Right atrium auricular region (tissue), 2 donors: ENCODE results near the gene FGFR1OP2. TPM values are rescaled to one million over a fixed set of nuclear protein-coding genes. Genes with fewer than 3 reads are reported as not detected.
"Not testable (repeated sequence)": the region's sequence is repeated elsewhere in the genome, so short reads cannot be mapped to it uniquely, and the experiment has no call there.

ENCODE experiments used
- DNase-seq: peaks from one replicate; pipeline ENCODE4 v3.0.0-alpha.2; 2019; ENCODE audit warnings: low spot score
- H3K27ac ChIP-seq, 2 donors: fragments of 200-600 bp; sonication (generic); 1 replicate in 1 of 2; 2 replicates in 1 of 2; pipeline ENCODE4 v1.5.1; 2016 to 2019
- H3K27me3 ChIP-seq, 2 donors: fragments of 200-600 bp; sonication (generic); one replicate each; pipeline versions ENCODE4 v1.5.1 to v1.6.0; 2017 to 2019
- H3K36me3 ChIP-seq: fragments of 200-600 bp; sonication (generic); one replicate; pipeline ENCODE4 v1.5.1; 2016
- H3K4me1 ChIP-seq, 2 donors: fragments of 200-600 bp; sonication (generic); one replicate each; pipeline versions ENCODE4 v1.5.1 to v1.6.0; 2017 to 2019
- H3K4me3 ChIP-seq, 2 donors: fragments of 200-600 bp; sonication (generic); 1 replicate in 1 of 2; 2 replicates in 1 of 2; pipeline ENCODE4 v1.5.1; 2017 to 2019; ENCODE audit warnings: mild to moderate bottlenecking in 1 of 2, moderate library complexity in 1 of 2
- H3K9me3 ChIP-seq, 2 donors: fragments of 200-600 bp; sonication (generic); one replicate each; pipeline ENCODE4 v1.5.1; 2019
- total RNA-seq, 2 donors: library from RNA; depleted of rRNA; stranded (reverse); fragments of >200 nt; gene quantifications; one replicate each; pipeline ENCODE4 v1.1.0, GENCODE V29; 2016
- TF ChIP-seq, protein P1 (sequence below), 2 donors: fragments of 200-600 bp; sonication (generic); IDR thresholded peaks; one replicate each; pipeline ENCODE4 v1.5.1; 2019; ENCODE audit warnings: antibody characterized with exemption in 2 of 2

Gene FGFR1OP2
- total RNA-seq: 10 to 100 TPM; 52.0 to 60.2 TPM

DNA sequence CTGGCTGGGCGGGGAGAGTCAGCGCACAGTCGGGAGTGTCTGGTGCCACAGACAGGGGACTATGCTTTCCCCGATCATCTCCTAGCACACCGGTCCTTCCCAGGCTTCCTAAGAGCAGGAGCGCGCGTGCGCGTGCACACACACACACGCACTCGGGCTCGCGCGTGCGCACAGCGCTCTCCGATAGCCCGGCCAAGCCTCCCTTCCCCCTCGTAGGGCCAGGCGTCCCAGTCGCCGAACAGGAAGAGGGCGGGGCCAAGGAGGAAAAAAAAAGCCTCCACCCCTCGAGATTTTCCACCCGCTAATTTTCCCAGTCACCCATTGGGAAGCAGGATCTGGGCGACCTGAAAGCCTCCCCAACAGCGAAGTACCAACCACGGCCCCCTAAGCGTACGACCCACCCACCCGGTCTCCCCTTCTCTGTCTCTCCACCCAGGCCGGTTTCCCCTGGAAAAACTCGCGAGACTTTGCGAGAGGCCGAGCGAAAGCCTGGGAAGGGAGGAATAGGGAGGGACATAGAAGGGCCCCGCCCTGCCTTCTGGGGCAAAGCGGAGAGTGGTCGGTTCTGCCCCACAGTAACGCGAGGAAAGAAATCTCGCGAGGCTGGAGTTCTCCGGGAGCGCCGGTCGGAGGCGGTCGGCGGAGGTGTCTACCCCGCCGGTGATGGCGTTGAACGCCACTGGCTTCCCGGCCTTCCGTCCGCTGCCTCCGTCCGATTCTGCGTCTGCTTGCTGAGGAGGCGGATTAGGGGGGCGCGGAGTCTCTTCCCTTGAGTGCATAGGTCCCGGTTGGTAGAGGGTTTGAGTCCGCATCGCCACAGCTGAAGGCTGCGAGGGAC, at the start of gene FGFR1OP2, which contains the start of gene INTS13:
Gene FGFR1OP2 (plus strand): TSS at position 608 of the 838 bp plus-strand sequence. CDS start 15,689 bp downstream, outside the sequence.
Gene INTS13 (minus strand): TSS at position 119 of the 838 bp plus-strand sequence. CDS start 1,178 bp downstream, outside the sequence.
- Histone ChIP-seq H3K9me3 (no peaks in the 10 kb centered on the region), H3K36me3 (no peaks in the 10 kb centered on the region), H3K27ac (peak within 1 kb of the TSS; percentile 92 to 97), H3K4me3 (peak within 1 kb of the TSS; percentile 85 to 97), H3K4me1 (peaks cover 0 to 55% of the 10 kb centered on the region in 2 donors), H3K27me3 (no peaks in the 10 kb centered on the region)
- DNase-seq: peak; percentile 98
- TF ChIP-seq, protein P1, sequence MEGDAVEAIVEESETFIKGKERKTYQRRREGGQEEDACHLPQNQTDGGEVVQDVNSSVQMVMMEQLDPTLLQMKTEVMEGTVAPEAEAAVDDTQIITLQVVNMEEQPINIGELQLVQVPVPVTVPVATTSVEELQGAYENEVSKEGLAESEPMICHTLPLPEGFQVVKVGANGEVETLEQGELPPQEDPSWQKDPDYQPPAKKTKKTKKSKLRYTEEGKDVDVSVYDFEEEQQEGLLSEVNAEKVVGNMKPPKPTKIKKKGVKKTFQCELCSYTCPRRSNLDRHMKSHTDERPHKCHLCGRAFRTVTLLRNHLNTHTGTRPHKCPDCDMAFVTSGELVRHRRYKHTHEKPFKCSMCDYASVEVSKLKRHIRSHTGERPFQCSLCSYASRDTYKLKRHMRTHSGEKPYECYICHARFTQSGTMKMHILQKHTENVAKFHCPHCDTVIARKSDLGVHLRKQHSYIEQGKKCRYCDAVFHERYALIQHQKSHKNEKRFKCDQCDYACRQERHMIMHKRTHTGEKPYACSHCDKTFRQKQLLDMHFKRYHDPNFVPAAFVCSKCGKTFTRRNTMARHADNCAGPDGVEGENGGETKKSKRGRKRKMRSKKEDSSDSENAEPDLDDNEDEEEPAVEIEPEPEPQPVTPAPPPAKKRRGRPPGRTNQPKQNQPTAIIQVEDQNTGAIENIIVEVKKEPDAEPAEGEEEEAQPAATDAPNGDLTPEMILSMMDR (IDR thresholded peaks at IDR 0.05): no peak

DNA sequence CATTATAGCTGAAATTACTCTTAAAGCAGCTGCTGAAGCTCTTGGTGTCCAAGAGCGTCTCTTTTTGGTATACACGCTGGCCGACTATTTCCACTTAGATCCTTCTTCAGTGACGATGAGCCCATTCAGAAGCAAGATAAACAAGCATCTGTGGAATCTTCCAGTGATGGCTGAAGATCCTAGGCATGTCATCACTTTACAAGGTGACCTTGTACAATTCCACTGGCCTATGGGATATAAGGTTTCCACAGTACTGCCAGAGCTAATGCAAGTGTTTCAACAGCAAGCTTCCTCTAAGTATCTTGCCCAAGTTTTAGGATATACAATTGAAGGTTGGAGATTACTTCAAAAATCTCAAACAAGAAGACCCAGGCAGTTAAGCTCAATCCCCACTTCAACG, 47.5 kb upstream of the FGFR1OP2 start:
- H3K9me3 ChIP-seq: no peaks in the 10 kb centered on the region
- no peak for DNase-seq
- no peak overlapping the region for H3K27ac ChIP-seq
- H3K4me3 ChIP-seq: no peak overlapping the region
- no peaks in the 10 kb centered on the region for H3K27me3 ChIP-seq
- no peaks in the 10 kb centered on the region for H3K36me3 ChIP-seq
- TF ChIP-seq, protein P1 (IDR thresholded peaks at IDR 0.05): no peak
- no peaks in the 10 kb centered on the region for H3K4me1 ChIP-seq

DNA sequence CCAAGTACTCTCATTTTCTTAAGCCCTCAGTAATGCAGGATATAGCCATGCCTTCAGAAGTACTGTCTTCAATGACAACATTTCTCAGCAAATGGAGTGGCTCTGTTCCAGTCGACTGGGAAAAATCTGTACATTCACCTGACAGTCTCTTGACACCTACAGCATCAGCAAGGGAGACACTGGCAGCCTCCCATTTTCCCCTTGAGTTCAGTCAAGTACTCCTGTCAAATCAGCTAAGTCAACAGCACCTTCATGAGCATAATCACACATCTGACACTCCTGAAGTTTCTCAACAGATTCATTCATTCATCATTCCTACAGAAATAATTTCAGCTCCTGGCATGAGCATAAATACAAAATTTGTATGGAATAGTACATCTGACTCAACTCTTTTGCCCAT, 46.6 kb upstream of the FGFR1OP2 start:
- TF ChIP-seq, protein P1 (IDR thresholded peaks at IDR 0.05): no peak
- no peak for DNase-seq

DNA sequence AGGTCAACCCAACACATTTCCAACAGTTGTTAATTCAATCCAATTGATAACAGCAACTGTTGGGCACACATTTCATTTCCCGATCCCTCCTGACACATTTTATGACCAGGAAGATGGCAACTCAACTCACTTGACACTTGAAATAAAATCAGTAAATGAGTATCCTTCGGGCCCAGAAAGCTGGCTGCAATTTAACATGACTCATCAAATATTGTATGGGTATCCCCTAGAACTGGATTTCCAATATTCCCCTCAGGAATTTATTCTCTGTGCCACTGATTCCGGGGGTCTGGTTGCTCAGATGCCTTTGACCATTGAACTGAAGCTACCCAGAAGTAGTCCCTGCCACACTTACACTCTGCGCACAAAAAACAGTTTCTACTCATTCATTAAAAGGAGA, 42.6 kb upstream of the FGFR1OP2 start:
- Histone ChIP-seq H3K27me3 (no peaks in the 10 kb centered on the region), H3K4me3 (no peak overlapping the region), H3K36me3 (peaks cover 5% of the 10 kb centered on the region), H3K4me1 (no peaks in the 10 kb centered on the region), H3K27ac (no peak overlapping the region), H3K9me3 (no peaks in the 10 kb centered on the region)
- TF ChIP-seq, protein P1 (IDR thresholded peaks at IDR 0.05): no peak
- no peak for DNase-seq

More for the DNA sequence above, 46.6 kb upstream of the FGFR1OP2 start:
- H3K4me1 ChIP-seq: no peaks in the 10 kb centered on the region
- H3K36me3 ChIP-seq: no peaks in the 10 kb centered on the region
- H3K27me3 ChIP-seq: no peaks in the 10 kb centered on the region
- H3K9me3 ChIP-seq: no peaks in the 10 kb centered on the region
- H3K4me3 ChIP-seq: no peak overlapping the region
- no peak overlapping the region for H3K27ac ChIP-seq

DNA sequence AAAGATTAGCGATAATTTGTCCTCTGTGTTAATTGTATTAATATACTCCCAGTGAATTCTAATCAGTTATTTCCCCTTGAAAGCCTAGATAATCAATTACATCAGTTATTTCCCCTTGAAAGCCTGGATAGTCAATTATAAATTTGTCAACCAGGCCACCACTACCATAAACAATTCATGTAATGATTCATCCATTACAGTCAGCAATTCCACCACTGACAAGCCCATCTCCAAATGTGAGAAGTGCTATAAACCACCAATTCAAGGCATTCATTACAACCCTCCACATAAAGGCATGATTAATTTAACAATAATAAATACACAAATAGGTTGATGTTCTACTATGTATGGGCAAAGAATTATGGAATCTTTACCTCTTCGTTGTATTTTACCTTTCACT, 41.4 kb upstream of the FGFR1OP2 start:
- Histone ChIP-seq H3K27me3 (no peaks in the 10 kb centered on the region), H3K9me3 (no peaks in the 10 kb centered on the region), H3K27ac (no peak overlapping the region), H3K4me3 (no peak overlapping the region), H3K4me1 (no peaks in the 10 kb centered on the region), H3K36me3 (peaks cover 5% of the 10 kb centered on the region)
- TF ChIP-seq, protein P1 (IDR thresholded peaks at IDR 0.05): no peak
- no peak for DNase-seq

DNA sequence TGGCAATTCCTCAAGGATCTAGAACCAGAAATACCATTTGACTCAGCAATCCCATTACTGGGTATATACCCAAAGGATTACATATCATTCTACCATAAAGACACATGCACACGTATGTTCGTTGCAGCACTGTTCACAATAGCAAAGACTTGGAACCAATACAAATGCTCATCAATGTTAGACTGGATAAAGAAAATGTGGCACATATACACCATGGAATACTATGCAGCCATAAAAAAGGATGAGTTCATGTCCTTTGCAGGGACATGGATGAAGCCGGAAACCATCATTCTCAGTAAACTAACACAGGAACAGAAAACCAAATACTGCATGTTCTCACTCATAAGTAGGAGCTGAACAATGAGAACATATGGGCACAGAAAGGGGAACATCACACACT, 34.9 kb upstream of the FGFR1OP2 start:
- not testable (repeated sequence) for DNase-seq, H3K9me3 ChIP-seq, H3K27ac ChIP-seq, H3K4me1 ChIP-seq, H3K4me3 ChIP-seq, H3K27me3 ChIP-seq
- H3K36me3 ChIP-seq: peaks cover 11% of the 10 kb centered on the region
